ENCODE results near the gene TNRC6C.

The TNRC6C gene

DNA sequence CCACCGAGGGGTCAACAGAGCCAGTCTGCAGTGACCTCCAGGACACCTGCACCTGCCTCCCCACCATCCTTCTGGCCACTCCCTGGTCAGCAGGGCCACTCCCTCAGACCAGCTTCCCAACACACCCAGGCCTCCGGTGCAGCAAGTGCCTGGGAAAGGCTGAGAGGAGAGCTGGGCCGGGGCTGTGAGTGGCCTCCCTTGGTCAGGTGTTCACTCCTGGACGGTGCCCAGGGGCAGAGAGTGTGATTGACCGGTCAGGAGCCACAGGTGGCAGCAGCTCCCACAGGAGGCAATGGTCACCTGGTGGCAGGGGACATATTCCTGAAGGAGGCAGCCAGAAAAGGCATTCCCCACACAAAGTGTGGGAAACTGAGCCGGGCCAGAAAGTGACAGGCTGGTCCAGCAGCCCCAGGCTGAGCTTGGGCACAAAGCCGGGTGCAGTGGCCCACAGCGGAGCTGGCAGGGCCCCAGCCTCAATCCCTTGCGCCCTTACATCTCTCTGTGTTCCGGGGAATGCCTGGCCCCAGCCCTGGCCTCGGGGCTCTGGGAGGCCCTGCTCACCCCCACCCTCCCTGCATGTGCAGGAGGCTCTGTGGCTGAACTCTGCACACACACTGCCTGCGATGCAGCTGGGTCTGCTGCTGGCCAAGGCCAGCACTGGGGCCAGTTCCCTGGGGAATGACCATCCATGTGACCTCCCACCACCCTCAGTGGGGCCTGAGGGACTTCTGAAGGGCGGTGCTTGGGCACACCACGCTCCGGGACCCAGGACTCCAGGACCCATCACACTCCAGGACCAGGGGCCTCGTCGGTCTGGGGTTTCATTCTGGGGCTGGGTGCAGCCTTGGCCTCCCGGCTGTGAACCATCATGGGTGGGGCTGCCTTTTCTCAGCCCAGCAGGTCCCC, 186.5 kb downstream of the TNRC6C start (continued):
- TF ChIP-seq, protein P1, sequence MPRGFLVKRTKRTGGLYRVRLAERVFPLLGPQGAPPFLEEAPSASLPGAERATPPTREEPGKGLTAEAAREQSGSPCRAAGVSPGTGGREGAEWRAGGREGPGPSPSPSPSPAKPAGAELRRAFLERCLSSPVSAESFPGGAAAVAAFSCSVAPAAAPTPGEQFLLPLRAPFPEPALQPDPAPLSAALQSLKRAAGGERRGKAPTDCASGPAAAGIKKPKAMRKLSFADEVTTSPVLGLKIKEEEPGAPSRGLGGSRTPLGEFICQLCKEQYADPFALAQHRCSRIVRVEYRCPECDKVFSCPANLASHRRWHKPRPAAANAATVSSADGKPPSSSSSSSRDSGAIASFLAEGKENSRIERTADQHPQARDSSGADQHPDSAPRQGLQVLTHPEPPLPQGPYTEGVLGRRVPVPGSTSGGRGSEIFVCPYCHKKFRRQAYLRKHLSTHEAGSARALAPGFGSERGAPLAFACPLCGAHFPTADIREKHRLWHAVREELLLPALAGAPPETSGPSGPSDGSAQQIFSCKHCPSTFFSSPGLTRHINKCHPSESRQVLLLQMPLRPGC (tag by site-specific recombination; IDR thresholded peaks at IDR 0.05), result no peak
- no peak for TF ChIP-seq ZFHX2 (tag by site-specific recombination; conservative IDR thresholded peaks at IDR 0.05)
- TF ChIP-seq KLF8 (tag by site-specific recombination; IDR thresholded peaks at IDR 0.05), result no peak
- TF ChIP-seq, protein P2, sequence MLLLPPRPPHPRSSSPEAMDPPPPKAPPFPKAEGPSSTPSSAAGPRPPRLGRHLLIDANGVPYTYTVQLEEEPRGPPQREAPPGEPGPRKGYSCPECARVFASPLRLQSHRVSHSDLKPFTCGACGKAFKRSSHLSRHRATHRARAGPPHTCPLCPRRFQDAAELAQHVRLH (tag by site-specific recombination; IDR thresholded peaks at IDR 0.05), result no peak
- no peak for TF ChIP-seq ZNF549 (tag by site-specific recombination; IDR thresholded peaks at IDR 0.05)
- TF ChIP-seq, protein P3, sequence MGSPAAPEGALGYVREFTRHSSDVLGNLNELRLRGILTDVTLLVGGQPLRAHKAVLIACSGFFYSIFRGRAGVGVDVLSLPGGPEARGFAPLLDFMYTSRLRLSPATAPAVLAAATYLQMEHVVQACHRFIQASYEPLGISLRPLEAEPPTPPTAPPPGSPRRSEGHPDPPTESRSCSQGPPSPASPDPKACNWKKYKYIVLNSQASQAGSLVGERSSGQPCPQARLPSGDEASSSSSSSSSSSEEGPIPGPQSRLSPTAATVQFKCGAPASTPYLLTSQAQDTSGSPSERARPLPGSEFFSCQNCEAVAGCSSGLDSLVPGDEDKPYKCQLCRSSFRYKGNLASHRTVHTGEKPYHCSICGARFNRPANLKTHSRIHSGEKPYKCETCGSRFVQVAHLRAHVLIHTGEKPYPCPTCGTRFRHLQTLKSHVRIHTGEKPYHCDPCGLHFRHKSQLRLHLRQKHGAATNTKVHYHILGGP (tag by site-specific recombination; IDR thresholded peaks at IDR 0.05), result no peak
- TF ChIP-seq ZNF211 (tag by site-specific recombination; IDR thresholded peaks at IDR 0.05; ENCODE audit: low read depth), result no peak
- no peak for TF ChIP-seq ZNF785 (tag by site-specific recombination; IDR thresholded peaks at IDR 0.05)
- TF ChIP-seq ZNF37A (tag by site-specific recombination; IDR thresholded peaks at IDR 0.05), result no peak
- no peak for TF ChIP-seq ZNF830 (tag by site-specific recombination; IDR thresholded peaks at IDR 0.05; ENCODE audit: low read depth)
- no peak for TF ChIP-seq REPIN1 (tag by site-specific recombination; IDR thresholded peaks at IDR 0.05; ENCODE audit: low read depth)
- TF ChIP-seq ZNF292 (tag by site-specific recombination; IDR thresholded peaks at IDR 0.05; ENCODE audit: borderline replicate concordance, low read depth), result no peak
- TF ChIP-seq ZNF133 (tag by site-specific recombination; IDR thresholded peaks at IDR 0.05), result no peak
- no peak for TF ChIP-seq SP3 (tag by site-specific recombination; IDR thresholded peaks at IDR 0.05)
- no peak for TF ChIP-seq ZNF248 (tag by site-specific recombination; IDR thresholded peaks at IDR 0.05)
- no peak for TF ChIP-seq ZNF23 (tag by site-specific recombination; IDR thresholded peaks at IDR 0.05; ENCODE audit: borderline replicate concordance)
- TF ChIP-seq ZNF837 (tag by site-specific recombination; IDR thresholded peaks at IDR 0.05), result no peak
- no peak for TF ChIP-seq ZNF530 (tag by site-specific recombination; IDR thresholded peaks at IDR 0.05; ENCODE audit: low read depth)

DNA sequence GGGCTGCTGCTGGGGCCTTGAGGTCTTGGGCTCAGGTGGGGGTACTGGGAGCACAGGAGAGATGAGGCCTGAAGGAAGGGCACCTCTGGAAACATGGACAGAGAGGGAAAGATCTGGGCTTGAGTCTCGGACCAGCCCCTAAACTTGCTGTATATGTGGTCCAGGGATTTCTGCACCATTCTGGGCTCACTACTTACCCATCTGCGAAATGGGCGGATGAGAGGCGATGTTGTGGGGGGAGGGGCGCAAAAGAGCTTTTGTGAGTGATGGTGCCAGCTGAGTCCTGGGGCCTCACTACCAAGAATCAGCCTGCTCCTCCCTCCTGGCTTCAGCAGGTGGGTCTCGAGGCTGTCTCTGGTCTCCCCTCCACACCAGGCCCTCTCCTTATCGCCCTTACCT, 188.0 kb downstream of the TNRC6C start:
- CTCF ChIA-PET, result interaction anchor here (0.6 to 1.1 kb wide), 4 partner anchors 9 to 719 kb away, joined by 3 to 6 read pairs (median 3); no protein-coding TSS in a partner anchor
- no peaks in the 10 kb centered on the region for H3K9me3 ChIP-seq (ENCODE audit: control insufficient read depth, insufficient read depth, low read depth, low read length)
- no peak overlapping the region for H3K27ac ChIP-seq (ENCODE audit: extremely low read depth, low read depth, low read length)
- no peak overlapping the region for H3K4me3 ChIP-seq (ENCODE audit: low read depth, low read length)
- POLR2A ChIA-PET, result no interaction called here
- H3K4me1 ChIP-seq (ENCODE audit: control insufficient read depth, insufficient read depth, low read length), result peaks cover 4% of the 10 kb centered on the region
- no peak for TF ChIP-seq MYNN (tag by site-specific recombination; IDR thresholded peaks at IDR 0.05; ENCODE audit: borderline replicate concordance)
- no peaks in the 10 kb centered on the region for H3K36me3 ChIP-seq (ENCODE audit: control insufficient read depth in 2 of 2, insufficient read depth in 1 of 2, low read length in 2 of 2)

DNA sequence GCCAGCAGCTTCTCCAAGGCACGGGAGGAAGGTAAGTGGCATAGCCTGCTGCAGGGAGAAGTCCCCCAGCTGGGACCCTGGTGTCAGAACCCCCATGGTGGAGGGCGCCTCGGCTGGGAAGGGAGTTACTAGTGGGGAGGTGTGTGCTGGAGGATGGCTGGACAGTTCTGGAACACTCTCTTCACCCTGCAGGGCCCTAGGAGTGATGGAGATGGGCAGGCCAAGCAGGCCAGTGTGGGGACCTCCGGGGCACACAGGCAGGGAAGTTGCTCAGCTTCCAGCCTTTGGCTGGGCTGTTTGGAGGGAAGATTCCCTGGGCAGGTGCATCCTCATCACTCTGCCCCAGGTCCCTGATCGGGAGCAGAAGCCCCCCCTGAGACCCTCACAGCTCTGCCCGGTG, 188.4 kb downstream of the TNRC6C start:
- ChIA-PET CTCF (interaction anchor here (0.6 to 1.1 kb wide), 4 partner anchors 9 to 719 kb away, joined by 3 to 6 read pairs (median 3); no protein-coding TSS in a partner anchor), POLR2A (no interaction called here)
- H3K27ac ChIP-seq (ENCODE audit: extremely low read depth, low read depth, low read length), result no peak overlapping the region

More for the DNA sequence above, 188.4 kb downstream of the TNRC6C start:
- Histone ChIP-seq H3K4me1 (ENCODE audit: control insufficient read depth, insufficient read depth, low read length) (peaks cover 4% of the 10 kb centered on the region), H3K9me3 (ENCODE audit: control insufficient read depth, insufficient read depth, low read depth, low read length) (no peaks in the 10 kb centered on the region), H3K36me3 (ENCODE audit: control insufficient read depth in 2 of 2, insufficient read depth in 1 of 2, low read length in 2 of 2) (no peaks in the 10 kb centered on the region), H3K4me3 (ENCODE audit: low read depth, low read length) (no peak overlapping the region)
- TF ChIP-seq, protein P4, sequence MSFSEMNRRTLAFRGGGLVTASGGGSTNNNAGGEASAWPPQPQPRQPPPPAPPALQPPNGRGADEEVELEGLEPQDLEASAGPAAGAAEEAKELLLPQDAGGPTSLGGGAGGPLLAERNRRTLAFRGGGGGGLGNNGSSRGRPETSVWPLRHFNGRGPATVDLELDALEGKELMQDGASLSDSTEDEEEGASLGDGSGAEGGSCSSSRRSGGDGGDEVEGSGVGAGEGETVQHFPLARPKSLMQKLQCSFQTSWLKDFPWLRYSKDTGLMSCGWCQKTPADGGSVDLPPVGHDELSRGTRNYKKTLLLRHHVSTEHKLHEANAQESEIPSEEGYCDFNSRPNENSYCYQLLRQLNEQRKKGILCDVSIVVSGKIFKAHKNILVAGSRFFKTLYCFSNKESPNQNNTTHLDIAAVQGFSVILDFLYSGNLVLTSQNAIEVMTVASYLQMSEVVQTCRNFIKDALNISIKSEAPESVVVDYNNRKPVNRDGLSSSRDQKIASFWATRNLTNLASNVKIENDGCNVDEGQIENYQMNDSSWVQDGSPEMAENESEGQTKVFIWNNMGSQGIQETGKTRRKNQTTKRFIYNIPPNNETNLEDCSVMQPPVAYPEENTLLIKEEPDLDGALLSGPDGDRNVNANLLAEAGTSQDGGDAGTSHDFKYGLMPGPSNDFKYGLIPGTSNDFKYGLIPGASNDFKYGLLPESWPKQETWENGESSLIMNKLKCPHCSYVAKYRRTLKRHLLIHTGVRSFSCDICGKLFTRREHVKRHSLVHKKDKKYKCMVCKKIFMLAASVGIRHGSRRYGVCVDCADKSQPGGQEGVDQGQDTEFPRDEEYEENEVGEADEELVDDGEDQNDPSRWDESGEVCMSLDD (tag by site-specific recombination; IDR thresholded peaks at IDR 0.05), result no peak
- TF ChIP-seq ZNF600 (tag by site-specific recombination; IDR thresholded peaks at IDR 0.05) (no peak), ZSCAN16 (tag by site-specific recombination; IDR thresholded peaks at IDR 0.05) (no peak), ZNF211 (tag by site-specific recombination; IDR thresholded peaks at IDR 0.05; ENCODE audit: low read depth) (no peak)

Data from HEK293 (cell line).